ENCODE measurements around the gene MAMLD1. TPM values are rescaled to one million over a fixed set of nuclear protein-coding genes. Genes with fewer than 3 reads are reported as not detected.

Gene MAMLD1
- total and polyA plus RNA-seq, 2 of the 8 experiments (the other 6 are each of a cell fraction or from before 2014, with no cell fraction given), result 0.09 to 0.26 TPM

DNA sequence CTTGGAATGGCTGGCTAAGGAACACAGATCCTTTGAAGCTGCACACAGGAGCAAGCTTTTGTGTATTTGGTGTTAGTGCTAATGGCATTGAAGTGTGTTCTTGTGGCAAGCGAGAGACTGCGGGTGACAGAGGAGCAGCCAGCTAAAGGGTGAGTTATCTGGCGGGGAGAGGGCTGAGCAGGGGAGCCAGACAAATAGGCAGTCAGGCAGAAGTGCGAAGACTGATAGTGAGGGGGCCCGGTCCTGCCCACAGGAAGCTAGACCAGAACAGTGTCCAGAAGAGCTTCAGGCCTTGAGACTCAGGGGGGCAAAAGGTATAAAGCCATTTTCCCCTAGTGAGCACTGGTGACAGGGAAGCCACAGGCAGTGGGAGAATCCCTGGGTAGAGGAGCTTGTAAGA is 49.6 kb upstream of the MAMLD1 start (continued):
- TF ChIP-seq, protein P1, sequence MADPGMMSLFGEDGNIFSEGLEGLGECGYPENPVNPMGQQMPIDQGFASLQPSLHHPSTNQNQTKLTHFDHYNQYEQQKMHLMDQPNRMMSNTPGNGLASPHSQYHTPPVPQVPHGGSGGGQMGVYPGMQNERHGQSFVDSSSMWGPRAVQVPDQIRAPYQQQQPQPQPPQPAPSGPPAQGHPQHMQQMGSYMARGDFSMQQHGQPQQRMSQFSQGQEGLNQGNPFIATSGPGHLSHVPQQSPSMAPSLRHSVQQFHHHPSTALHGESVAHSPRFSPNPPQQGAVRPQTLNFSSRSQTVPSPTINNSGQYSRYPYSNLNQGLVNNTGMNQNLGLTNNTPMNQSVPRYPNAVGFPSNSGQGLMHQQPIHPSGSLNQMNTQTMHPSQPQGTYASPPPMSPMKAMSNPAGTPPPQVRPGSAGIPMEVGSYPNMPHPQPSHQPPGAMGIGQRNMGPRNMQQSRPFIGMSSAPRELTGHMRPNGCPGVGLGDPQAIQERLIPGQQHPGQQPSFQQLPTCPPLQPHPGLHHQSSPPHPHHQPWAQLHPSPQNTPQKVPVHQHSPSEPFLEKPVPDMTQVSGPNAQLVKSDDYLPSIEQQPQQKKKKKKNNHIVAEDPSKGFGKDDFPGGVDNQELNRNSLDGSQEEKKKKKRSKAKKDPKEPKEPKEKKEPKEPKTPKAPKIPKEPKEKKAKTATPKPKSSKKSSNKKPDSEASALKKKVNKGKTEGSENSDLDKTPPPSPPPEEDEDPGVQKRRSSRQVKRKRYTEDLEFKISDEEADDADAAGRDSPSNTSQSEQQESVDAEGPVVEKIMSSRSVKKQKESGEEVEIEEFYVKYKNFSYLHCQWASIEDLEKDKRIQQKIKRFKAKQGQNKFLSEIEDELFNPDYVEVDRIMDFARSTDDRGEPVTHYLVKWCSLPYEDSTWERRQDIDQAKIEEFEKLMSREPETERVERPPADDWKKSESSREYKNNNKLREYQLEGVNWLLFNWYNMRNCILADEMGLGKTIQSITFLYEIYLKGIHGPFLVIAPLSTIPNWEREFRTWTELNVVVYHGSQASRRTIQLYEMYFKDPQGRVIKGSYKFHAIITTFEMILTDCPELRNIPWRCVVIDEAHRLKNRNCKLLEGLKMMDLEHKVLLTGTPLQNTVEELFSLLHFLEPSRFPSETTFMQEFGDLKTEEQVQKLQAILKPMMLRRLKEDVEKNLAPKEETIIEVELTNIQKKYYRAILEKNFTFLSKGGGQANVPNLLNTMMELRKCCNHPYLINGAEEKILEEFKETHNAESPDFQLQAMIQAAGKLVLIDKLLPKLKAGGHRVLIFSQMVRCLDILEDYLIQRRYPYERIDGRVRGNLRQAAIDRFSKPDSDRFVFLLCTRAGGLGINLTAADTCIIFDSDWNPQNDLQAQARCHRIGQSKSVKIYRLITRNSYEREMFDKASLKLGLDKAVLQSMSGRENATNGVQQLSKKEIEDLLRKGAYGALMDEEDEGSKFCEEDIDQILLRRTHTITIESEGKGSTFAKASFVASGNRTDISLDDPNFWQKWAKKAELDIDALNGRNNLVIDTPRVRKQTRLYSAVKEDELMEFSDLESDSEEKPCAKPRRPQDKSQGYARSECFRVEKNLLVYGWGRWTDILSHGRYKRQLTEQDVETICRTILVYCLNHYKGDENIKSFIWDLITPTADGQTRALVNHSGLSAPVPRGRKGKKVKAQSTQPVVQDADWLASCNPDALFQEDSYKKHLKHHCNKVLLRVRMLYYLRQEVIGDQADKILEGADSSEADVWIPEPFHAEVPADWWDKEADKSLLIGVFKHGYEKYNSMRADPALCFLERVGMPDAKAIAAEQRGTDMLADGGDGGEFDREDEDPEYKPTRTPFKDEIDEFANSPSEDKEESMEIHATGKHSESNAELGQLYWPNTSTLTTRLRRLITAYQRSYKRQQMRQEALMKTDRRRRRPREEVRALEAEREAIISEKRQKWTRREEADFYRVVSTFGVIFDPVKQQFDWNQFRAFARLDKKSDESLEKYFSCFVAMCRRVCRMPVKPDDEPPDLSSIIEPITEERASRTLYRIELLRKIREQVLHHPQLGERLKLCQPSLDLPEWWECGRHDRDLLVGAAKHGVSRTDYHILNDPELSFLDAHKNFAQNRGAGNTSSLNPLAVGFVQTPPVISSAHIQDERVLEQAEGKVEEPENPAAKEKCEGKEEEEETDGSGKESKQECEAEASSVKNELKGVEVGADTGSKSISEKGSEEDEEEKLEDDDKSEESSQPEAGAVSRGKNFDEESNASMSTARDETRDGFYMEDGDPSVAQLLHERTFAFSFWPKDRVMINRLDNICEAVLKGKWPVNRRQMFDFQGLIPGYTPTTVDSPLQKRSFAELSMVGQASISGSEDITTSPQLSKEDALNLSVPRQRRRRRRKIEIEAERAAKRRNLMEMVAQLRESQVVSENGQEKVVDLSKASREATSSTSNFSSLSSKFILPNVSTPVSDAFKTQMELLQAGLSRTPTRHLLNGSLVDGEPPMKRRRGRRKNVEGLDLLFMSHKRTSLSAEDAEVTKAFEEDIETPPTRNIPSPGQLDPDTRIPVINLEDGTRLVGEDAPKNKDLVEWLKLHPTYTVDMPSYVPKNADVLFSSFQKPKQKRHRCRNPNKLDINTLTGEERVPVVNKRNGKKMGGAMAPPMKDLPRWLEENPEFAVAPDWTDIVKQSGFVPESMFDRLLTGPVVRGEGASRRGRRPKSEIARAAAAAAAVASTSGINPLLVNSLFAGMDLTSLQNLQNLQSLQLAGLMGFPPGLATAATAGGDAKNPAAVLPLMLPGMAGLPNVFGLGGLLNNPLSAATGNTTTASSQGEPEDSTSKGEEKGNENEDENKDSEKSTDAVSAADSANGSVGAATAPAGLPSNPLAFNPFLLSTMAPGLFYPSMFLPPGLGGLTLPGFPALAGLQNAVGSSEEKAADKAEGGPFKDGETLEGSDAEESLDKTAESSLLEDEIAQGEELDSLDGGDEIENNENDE (IDR thresholded peaks at IDR 0.05; ENCODE audit: insufficient replicate concordance, low read length), result no peak
- no peak for TF ChIP-seq GTF2F1 (IDR thresholded peaks at IDR 0.05; ENCODE audit: borderline replicate concordance, low read depth, low read length)
- no peak for TF ChIP-seq CREB1 (IDR thresholded peaks at IDR 0.05)
- no peak for TF ChIP-seq RAD21 (IDR thresholded peaks at IDR 0.05 in 1 of 2, conservative IDR thresholded peaks at IDR 0.05 in 1 of 2; ENCODE audit: low read depth in 2 of 2, low read length in 2 of 2)
- no peak for TF ChIP-seq FOSL1 (IDR thresholded peaks at IDR 0.05; ENCODE audit: insufficient read depth, low read depth, low read length)
- no peak for TF ChIP-seq TBP (IDR thresholded peaks at IDR 0.05; ENCODE audit: low read depth, low read length)
- no peak for TF ChIP-seq JUND (IDR thresholded peaks at IDR 0.05; ENCODE audit: low read length)
